GM12878 (cell line): Measurements from ENCODE around the gene KCND3. TPM values are rescaled to one million over a fixed set of nuclear protein-coding genes. Genes with fewer than 3 reads are reported as not detected.

Experiments used
- GATAD2B ChIP-seq: fragments of 450-650 bp; conservative IDR thresholded peaks from 2 replicates; pipeline ENCODE4 v1.6.1; 2017; ENCODE audit warnings: low read depth, mild to moderate bottlenecking, moderate library complexity
- PRDM15 ChIP-seq: fragments of 450-650 bp; formaldehyde crosslinking; IDR thresholded peaks from 2 replicates; pipeline ENCODE4 v1.4.0; 2020; ENCODE audit warnings: mild to moderate bottlenecking, moderate library complexity
- ZNF592 ChIP-seq: fragments of 450-650 bp; IDR thresholded peaks from 2 replicates; pipeline ENCODE4 v1.6.1; 2017; ENCODE audit warnings: mild to moderate bottlenecking, moderate library complexity
- polyA plus RNA-seq, 11 experiments: library from polyadenylated mRNA; depleted of rRNA in 4 of 11; unstranded in 6 of 11; stranded (reverse) in 5 of 11; fragments of >200 nt; fragmentation: Nextera tagmentation in 4 of 11; fragmentation: Illumina TruSeq in 1 of 11; extraction: Ambion mirVana in 4 of 11; extraction: Trizol in 1 of 11; gene quantifications; 1 replicate in 1 of 11; 2 replicates in 10 of 11; pipeline versions ENCODE4 v1.2.1 to v1.2.3, GENCODE V29; 2011 to 2016; ENCODE audit warnings: inconsistent platforms in 2 of 11, missing spikeins in 2 of 11, low read depth in 1 of 11
- total RNA-seq, 4 experiments: library from RNA; depleted of rRNA in 3 of 4; stranded (reverse); fragments of >200 nt in 3 of 4; fragmentation: Illumina TruSeq in 1 of 4; extraction: Trizol in 1 of 4; gene quantifications; 2 replicates each; pipeline versions ENCODE4 v1.2.1 to v1.2.3, GENCODE V29; 2013 to 2021

KCND3 gene
- total and polyA plus RNA-seq, 10 of the 15 experiments (the other 5 are each of a cell fraction or from before 2014, with no cell fraction given): 0.02 TPM; not detected in 9

- peak; percentile 88 for TF ChIP-seq ZNF592
- TF ChIP-seq PRDM15: no peak
- TF ChIP-seq GATAD2B: peak; percentile 85
Measured at GRCh38 chr1:111755331-111756123, 233.9 kb downstream of the KCND3 start, which contains the start of gene DDX20 (continued).
